Mesendoderm (in vitro differentiated cells): ENCODE measurements around the gene TOB1.
A peak's percentile ranks its signal among the peaks of the same experiment; 100 is the strongest.

ENCODE experiments used
- DNase-seq: peaks from one replicate; pipeline ENCODE4 v3.0.0; 2013
- H2AK5ac ChIP-seq: 2 replicates; pipeline ENCODE4 v1.6.1; 2013; ENCODE audit warnings: low read length, inconsistent platforms
- H2BK120ac ChIP-seq: 2 replicates; pipeline ENCODE4 v1.6.1; 2013; ENCODE audit warnings: low read depth, mild to moderate bottlenecking, low read length, moderate library complexity, mixed read lengths
- H2BK15ac ChIP-seq: replicated peaks from 2 replicates; pipeline ENCODE4 v1.6.1; 2013; ENCODE audit warnings: low read depth, mild to moderate bottlenecking, moderate library complexity
- H2BK5ac ChIP-seq: 2 replicates; pipeline ENCODE4 v1.6.1; 2013; ENCODE audit warnings: low read length, inconsistent platforms
- H3K18ac ChIP-seq: 2 replicates; pipeline ENCODE4 v1.6.1; 2013; ENCODE audit warnings: mild to moderate bottlenecking, low read length, mixed read lengths
- H3K23ac ChIP-seq: one replicate; pipeline ENCODE4 v1.6.1; 2013; ENCODE audit warnings: low read length
- H3K27ac ChIP-seq: 2 replicates; pipeline ENCODE4 v1.5.1; 2013; ENCODE audit warnings: low read depth, mild to moderate bottlenecking, inconsistent platforms, low read length, moderate library complexity
- H3K27me3 ChIP-seq: 2 replicates; pipeline ENCODE4 v1.6.1; 2013; ENCODE audit warnings: low read length, control low read depth, mild to moderate bottlenecking, inconsistent platforms; ENCODE audit not compliant: insufficient read depth, poor library complexity
- H3K36me3 ChIP-seq: 2 replicates; pipeline ENCODE4 v1.6.1; 2013; ENCODE audit warnings: low read length, inconsistent platforms; ENCODE audit not compliant: control insufficient read depth, insufficient read depth
- H3K4ac ChIP-seq: one replicate; pipeline ENCODE4 v1.6.1; 2013; ENCODE audit warnings: low read depth, mild to moderate bottlenecking, low read length, moderate library complexity
- H3K4me1 ChIP-seq: 2 replicates; pipeline ENCODE4 v1.6.1; 2013; ENCODE audit warnings: low read depth, low read length, inconsistent platforms; ENCODE audit not compliant: control insufficient read depth
- H3K4me2 ChIP-seq: 2 replicates; pipeline ENCODE4 v1.6.1; 2013; ENCODE audit warnings: low read length
- H3K4me3 ChIP-seq: 2 replicates; pipeline ENCODE4 v1.5.1; 2013; ENCODE audit warnings: mild to moderate bottlenecking, low read length
- H3K56ac ChIP-seq: one replicate; pipeline ENCODE4 v1.6.1; 2013; ENCODE audit warnings: low read length
- H3K79me1 ChIP-seq: 2 replicates; pipeline ENCODE4 v1.6.1; 2013; ENCODE audit warnings: low read length, inconsistent platforms
- H3K79me2 ChIP-seq: 2 replicates; pipeline ENCODE4 v1.6.1; 2013; ENCODE audit warnings: mild to moderate bottlenecking, low read length; ENCODE audit not compliant: control insufficient read depth, insufficient read depth
- H3K9ac ChIP-seq: 2 replicates; pipeline ENCODE4 v1.6.1; 2013; ENCODE audit warnings: low read length, inconsistent platforms
- H4K5ac ChIP-seq: one replicate; pipeline ENCODE4 v1.6.1; 2013; ENCODE audit warnings: low read length
- H4K8ac ChIP-seq: one replicate; pipeline ENCODE4 v1.6.1; 2013; ENCODE audit warnings: low read depth, mild to moderate bottlenecking, control low read depth, low read length, moderate library complexity
- WGBS: extraction: QIAGEN DNeasy Blood & Tissue Kit; methylation state at CpG from one replicate; pipeline ENCODE4 v1.1.7; 2013; ENCODE audit warnings: low lambda C conversion rate, missing lambda C conversion rate; ENCODE audit not compliant: insufficient coverage; ENCODE audit errors: extremely low coverage; 5-methylcytosine and 5-hydroxymethylcytosine counted together

TOB1 gene

DNA sequence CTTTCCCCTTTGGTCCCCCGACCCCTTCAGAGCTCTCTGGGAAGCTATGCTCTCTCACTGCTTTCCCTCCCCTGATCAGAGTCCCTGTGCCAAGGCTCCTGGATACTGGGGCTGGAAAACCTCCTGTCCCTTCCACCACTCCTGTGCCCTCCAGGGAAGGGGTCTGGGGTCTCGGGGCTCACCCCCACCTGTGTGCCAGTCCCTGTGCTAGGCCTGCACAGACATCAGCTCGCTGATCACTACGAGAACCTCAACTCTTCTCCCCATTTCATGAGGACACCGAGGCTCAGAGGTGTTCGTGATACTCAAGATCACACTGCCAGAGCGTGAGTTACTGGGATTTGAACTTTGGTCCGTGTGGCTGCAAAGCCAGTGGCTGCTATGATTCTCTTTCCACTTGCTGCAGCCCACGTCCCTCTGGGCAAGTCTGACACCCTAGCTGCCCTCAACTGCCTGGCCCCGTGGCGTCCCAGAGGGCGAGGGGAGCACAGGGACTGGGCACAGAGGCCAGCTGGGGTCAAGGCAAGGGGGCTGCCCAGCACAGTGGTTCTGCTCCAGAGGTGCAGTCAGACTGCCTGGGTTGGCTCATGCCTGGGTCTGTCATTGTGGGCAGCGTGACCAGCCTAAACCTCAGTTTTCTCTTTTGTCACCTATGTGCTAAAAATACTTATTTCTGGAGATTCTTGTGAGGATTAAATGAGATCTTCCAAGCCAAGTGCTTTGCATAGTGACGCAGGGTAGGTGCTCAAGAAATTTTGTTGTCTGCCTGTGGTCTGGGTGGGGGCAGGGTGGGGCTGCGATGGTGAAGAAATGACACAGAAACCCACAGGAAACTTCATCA, 43.8 kb upstream of the TOB1 start:
- H2AK5ac ChIP-seq: no peak overlapping the region
- no peaks in the 10 kb centered on the region for H3K79me1 ChIP-seq
- no peak for DNase-seq
- H3K9ac ChIP-seq: no peak overlapping the region
- no peak overlapping the region for H2BK5ac ChIP-seq
- H3K4me1 ChIP-seq: peaks cover 4% of the 10 kb centered on the region
- no peak overlapping the region for H3K27ac ChIP-seq
- no peak overlapping the region for H2BK15ac ChIP-seq
- no peaks in the 10 kb centered on the region for H3K27me3 ChIP-seq
- no peak overlapping the region for H3K23ac ChIP-seq
- H3K4ac ChIP-seq: no peak overlapping the region
- no peak overlapping the region for H2BK120ac ChIP-seq
- WGBS: no CpG with 5 or more reads among the region's 15 CpGs
- H4K8ac ChIP-seq: no peak overlapping the region
- no peaks in the 10 kb centered on the region for H3K36me3 ChIP-seq
- H3K4me3 ChIP-seq: no peak overlapping the region
- H4K5ac ChIP-seq: no peak overlapping the region
- H3K56ac ChIP-seq: no peak overlapping the region
- no peaks in the 10 kb centered on the region for H3K79me2 ChIP-seq
- no peak overlapping the region for H3K4me2 ChIP-seq
- H3K18ac ChIP-seq: no peak overlapping the region

DNA sequence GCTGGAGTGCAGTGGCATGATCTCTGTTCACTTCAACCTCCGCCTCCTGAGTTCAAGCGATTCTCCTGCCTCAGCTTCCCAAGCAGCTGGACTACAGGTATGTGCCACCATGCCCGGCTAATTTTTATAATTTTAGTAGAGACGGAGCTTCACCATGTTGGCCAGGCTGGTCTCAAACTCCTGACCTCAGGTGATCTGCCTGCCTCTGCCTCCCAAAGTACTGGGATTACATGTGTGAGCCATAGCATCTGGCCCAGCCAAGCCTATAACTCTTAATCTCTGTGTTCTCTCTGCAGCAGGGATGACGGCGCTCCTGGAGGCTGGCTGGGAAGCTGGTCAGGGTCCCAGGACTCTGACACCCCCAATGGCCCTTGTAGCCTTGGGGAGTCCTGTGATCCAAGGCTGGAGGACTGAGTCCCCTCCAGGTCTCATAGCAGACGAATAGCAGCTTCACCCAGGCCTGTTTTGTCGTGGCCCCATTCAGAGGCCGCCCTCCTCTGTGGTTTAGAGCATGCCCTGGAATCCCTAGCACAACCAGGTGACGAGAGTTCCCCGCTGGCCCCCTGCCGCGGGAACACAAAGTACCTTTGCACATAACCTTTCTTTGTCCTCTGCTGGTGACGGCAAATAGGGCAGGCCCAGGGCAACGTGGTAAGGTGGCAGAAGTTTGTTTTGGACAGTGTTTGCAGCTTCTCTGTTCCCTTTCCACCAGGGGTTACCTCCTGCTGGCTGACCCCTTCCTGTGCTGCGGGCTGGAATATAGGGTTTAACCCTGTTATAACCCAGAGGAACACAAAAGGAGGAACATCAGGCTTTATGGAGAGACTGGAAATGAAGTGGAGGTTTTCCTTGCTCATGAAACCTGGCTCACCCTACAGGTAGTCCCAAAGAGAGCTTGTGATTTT, 43.0 kb upstream of the TOB1 start:
- H4K8ac ChIP-seq: no peak overlapping the region
- no peak overlapping the region for H2BK5ac ChIP-seq
- H2BK15ac ChIP-seq: no peak overlapping the region
- H3K79me1 ChIP-seq: no peaks in the 10 kb centered on the region
- H3K4me2 ChIP-seq: no peak overlapping the region
- H3K18ac ChIP-seq: no peak overlapping the region
- no peak overlapping the region for H4K5ac ChIP-seq
- H3K9ac ChIP-seq: no peak overlapping the region
- H3K23ac ChIP-seq: no peak overlapping the region
- DNase-seq: peak; percentile 69
- H3K27ac ChIP-seq: no peak overlapping the region
- no peak overlapping the region for H3K4me3 ChIP-seq
- no CpG with 5 or more reads among the region's 16 CpGs for WGBS
- no peak overlapping the region for H2BK120ac ChIP-seq
- peaks cover 4% of the 10 kb centered on the region for H3K4me1 ChIP-seq
- peak overlapping the region; percentile 73 for H3K56ac ChIP-seq
- no peaks in the 10 kb centered on the region for H3K27me3 ChIP-seq
- H2AK5ac ChIP-seq: no peak overlapping the region
- H3K79me2 ChIP-seq: no peaks in the 10 kb centered on the region
- H3K36me3 ChIP-seq: no peaks in the 10 kb centered on the region
- no peak overlapping the region for H3K4ac ChIP-seq

DNA sequence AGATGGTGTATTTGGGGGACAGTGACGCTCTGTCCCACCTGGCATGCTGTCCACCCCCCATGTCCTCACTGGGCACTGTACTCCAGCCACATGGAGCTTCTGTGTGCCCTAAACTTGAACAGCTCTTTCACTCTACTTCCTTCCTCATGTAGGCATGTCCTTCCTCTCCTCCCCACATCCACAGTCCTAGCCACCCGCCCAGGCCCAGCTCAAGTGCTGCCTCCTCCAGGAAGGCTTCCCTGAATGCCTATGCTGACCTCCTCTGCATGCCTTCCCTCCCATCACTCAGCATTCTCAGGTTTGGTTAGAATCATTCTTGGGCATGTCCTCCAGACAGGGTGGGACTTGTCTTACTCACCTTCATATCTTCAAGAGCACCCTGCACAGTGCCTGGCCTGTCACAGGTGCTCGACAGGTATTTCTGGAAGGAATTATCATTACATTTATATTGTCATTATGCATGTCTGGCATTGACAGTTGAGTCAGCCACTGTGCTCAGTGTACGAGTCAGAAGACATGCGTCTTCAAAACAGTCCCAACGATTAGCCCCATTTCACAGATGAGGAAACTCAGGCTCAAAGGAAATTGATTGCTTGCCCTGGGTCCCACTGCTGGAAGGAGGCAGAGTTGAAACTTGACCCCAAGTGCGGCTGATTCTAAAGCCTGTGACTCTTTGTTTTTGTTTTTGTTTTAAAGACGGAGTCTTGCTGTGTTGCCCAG, 42.1 kb upstream of the TOB1 start:
- no peak overlapping the region for H3K56ac ChIP-seq
- no peaks in the 10 kb centered on the region for H3K79me2 ChIP-seq
- no peak overlapping the region for H3K9ac ChIP-seq
- H3K23ac ChIP-seq: no peak overlapping the region
- H3K27me3 ChIP-seq: no peaks in the 10 kb centered on the region
- no peak overlapping the region for H3K27ac ChIP-seq
- no CpG with 5 or more reads among the region's 8 CpGs for WGBS
- no peaks in the 10 kb centered on the region for H3K36me3 ChIP-seq
- H2BK120ac ChIP-seq: no peak overlapping the region
- H3K4me3 ChIP-seq: no peak overlapping the region
- no peak overlapping the region for H3K4ac ChIP-seq
- no peak overlapping the region for H3K4me2 ChIP-seq
- H2AK5ac ChIP-seq: no peak overlapping the region
- H4K8ac ChIP-seq: no peak overlapping the region
- no peak overlapping the region for H3K18ac ChIP-seq
- peaks cover 4% of the 10 kb centered on the region for H3K4me1 ChIP-seq
- DNase-seq: no peak
- no peak overlapping the region for H4K5ac ChIP-seq
- H3K79me1 ChIP-seq: no peaks in the 10 kb centered on the region
- no peak overlapping the region for H2BK15ac ChIP-seq
- H2BK5ac ChIP-seq: no peak overlapping the region

DNA sequence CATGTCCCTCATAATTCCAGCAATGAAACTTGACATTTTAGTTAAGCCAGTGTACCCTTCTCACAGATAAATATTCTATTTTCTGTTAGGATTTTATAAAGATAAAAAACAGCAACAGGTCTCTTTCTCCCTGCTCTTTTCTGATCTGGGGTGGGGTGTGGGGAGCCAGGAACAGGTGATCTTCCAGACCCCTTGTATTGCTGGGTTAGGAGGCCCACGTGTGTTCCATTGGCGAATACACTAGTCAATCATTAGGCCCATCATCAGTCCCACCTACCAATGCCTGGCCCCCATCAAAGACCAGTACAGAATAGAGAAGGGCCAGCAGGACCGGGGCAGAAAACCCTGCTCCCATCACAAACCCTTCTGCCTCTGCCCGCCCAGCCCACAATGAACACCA, 40.3 kb upstream of the TOB1 start:
- no peak overlapping the region for H3K4me2 ChIP-seq
- H2AK5ac ChIP-seq: no peak overlapping the region
- no peak overlapping the region for H3K18ac ChIP-seq
- H4K5ac ChIP-seq: no peak overlapping the region
- no peak overlapping the region for H3K9ac ChIP-seq
- H3K4me3 ChIP-seq: no peak overlapping the region
- no CpG with 5 or more reads among the region's 4 CpGs for WGBS
- no peak overlapping the region for H2BK5ac ChIP-seq
- H3K4me1 ChIP-seq: peaks cover 4% of the 10 kb centered on the region
- no peaks in the 10 kb centered on the region for H3K36me3 ChIP-seq
- no peaks in the 10 kb centered on the region for H3K27me3 ChIP-seq
- no peak overlapping the region for H2BK15ac ChIP-seq
- H3K4ac ChIP-seq: no peak overlapping the region
- no peaks in the 10 kb centered on the region for H3K79me1 ChIP-seq
- no peak overlapping the region for H3K23ac ChIP-seq
- H3K79me2 ChIP-seq: no peaks in the 10 kb centered on the region
- no peak overlapping the region for H2BK120ac ChIP-seq
- no peak overlapping the region for H3K56ac ChIP-seq
- H3K27ac ChIP-seq: no peak overlapping the region
- DNase-seq: no peak
- no peak overlapping the region for H4K8ac ChIP-seq

DNA sequence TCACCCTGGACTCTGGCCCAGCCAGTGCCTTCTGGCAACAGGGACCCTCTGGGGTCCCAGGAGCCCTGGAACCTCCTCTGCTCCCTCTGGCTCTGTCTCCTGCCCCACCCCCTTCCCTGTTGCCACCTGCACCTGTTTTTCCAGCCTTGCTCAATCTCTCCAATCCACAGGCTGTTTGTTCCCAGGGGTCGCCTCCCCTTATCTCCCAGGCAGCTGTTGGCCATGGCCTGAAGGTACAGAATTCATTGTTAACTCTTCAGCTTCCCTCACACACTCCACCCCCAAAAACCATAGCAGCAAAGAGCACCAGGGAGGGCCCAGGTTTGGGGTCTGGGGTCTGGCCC, 39.3 kb upstream of the TOB1 start:
- Histone ChIP-seq H3K9ac (no peak overlapping the region), H3K23ac (no peak overlapping the region), H2BK15ac (no peak overlapping the region), H3K27ac (no peak overlapping the region), H3K79me1 (no peaks in the 10 kb centered on the region), H3K18ac (no peak overlapping the region), H4K8ac (no peak overlapping the region), H3K4me1 (peaks cover 4% of the 10 kb centered on the region), H2AK5ac (no peak overlapping the region), H2BK120ac (no peak overlapping the region), H2BK5ac (no peak overlapping the region), H3K36me3 (no peaks in the 10 kb centered on the region), H3K4me3 (no peak overlapping the region), H3K79me2 (no peaks in the 10 kb centered on the region), H3K56ac (no peak overlapping the region), H4K5ac (no peak overlapping the region), H3K27me3 (no peaks in the 10 kb centered on the region), H3K4ac (no peak overlapping the region), H3K4me2 (no peak overlapping the region)
- no CpG with 5 or more reads among the region's 1 CpG for WGBS
- peak; percentile 66 for DNase-seq
